Kidney (tissue), 14 donors: ENCODE data around the gene DENND5A. TPM values are rescaled to one million over a fixed set of nuclear protein-coding genes. Genes with fewer than 3 reads are reported as not detected.

Experiments used
- DNase-seq, 5 donors: peaks; one replicate each; pipeline ENCODE4 v3.0.0-alpha.2; 2013 to 2020
- FAIRE-seq: peaks from 2 replicates; lab custom pipeline; 2012; peaks lifted over from hg19 to GRCh38; lab: Jason Lieb, UNC
- H3K27ac ChIP-seq, 2 donors: one replicate each; pipeline ENCODE4 v1.7.0; 2013; ENCODE audit warnings: low read depth in 2 of 2, low read length in 2 of 2, inconsistent platforms in 1 of 2
- H3K27me3 ChIP-seq: one replicate; pipeline ENCODE4 v1.7.1; 2013; ENCODE audit warnings: low read length, inconsistent platforms; ENCODE audit not compliant: control insufficient read depth, insufficient read depth
- H3K36me3 ChIP-seq, 3 donors: one replicate each; pipeline versions ENCODE4 v1.7.0 to v1.7.1; 2013; ENCODE audit warnings: low read length in 3 of 3, control low read depth in 1 of 3, inconsistent platforms in 1 of 3; ENCODE audit not compliant: insufficient read depth in 3 of 3, control insufficient read depth in 2 of 3
- H3K4me1 ChIP-seq, 3 donors: one replicate each; pipeline versions ENCODE4 v1.7.0 to v1.7.1; 2013; ENCODE audit warnings: low read length in 3 of 3, inconsistent platforms in 1 of 3, low read depth in 1 of 3; ENCODE audit not compliant: control insufficient read depth in 2 of 3, insufficient read depth in 2 of 3
- H3K4me3 ChIP-seq, 3 donors: one replicate each; pipeline versions ENCODE4 v1.7.0 to v1.8.1; 2013; ENCODE audit warnings: low read length in 3 of 3, control low read depth in 1 of 3, inconsistent platforms in 1 of 3
- H3K9ac ChIP-seq, 3 donors: one replicate each; pipeline versions ENCODE4 v1.7.0 to v1.7.1; 2013; ENCODE audit warnings: low read length in 3 of 3, control low read depth in 1 of 3, inconsistent platforms in 1 of 3
- H3K9me3 ChIP-seq, 3 donors: one replicate each; pipeline versions ENCODE4 v1.7.0 to v1.7.1; 2013; ENCODE audit warnings: low read length in 3 of 3, control low read depth in 1 of 3, inconsistent platforms in 1 of 3; ENCODE audit not compliant: control insufficient read depth in 2 of 3, insufficient read depth in 1 of 3
- intact Hi-C: fragments of 100-400 bp; cut with DNase I; formaldehyde crosslinking; loops from one replicate; pipeline ENCODE4 v1.11.1; 2022
- polyA plus RNA-seq: library from polyadenylated mRNA; stranded (reverse); fragments of 350-450 nt; fragmentation: Illumina TruSeq; extraction: RNeasy Lipid Tissue Mini Kit (QIAGEN cat#74804); gene quantifications from one replicate; pipeline ENCODE4 v1.2.3, GENCODE V29; 2014; ENCODE audit warnings: low read depth, low replicate concordance; ENCODE audit not compliant: insufficient read depth
- total RNA-seq: library from RNA; stranded (reverse); fragmentation: NEBNext Ultra II Directional; extraction: Animal tissue kit (Norgen Biotek cat#: 25700); gene quantifications from one replicate; pipeline ENCODE4 v1.2.1, GENCODE V29; 2021
- TF ChIP-seq, protein P1 (sequence below): IDR thresholded peaks from 3 replicates; pipeline ENCODE4 v1.5.1; 2012; ENCODE audit warnings: mild to moderate bottlenecking, moderate library complexity, borderline replicate concordance; ENCODE audit not compliant: insufficient read depth; ENCODE audit errors: extremely low read depth
- donor health status: control.
- donor health status: control.
- donor health status: control.
- donor health status: control.
- donor health status: control.
- donor health status: DM: yes; HTN: yes; CAD: no.
- donor health status: Normal renal cell carcinoma (clear cell type).

DENND5A gene
- total and polyA plus RNA-seq, 2 donors from 2014 or later: 32.4 to 53.9 TPM

GRCh38 chr11:9206496-9206895 lies 58.7 kb downstream of the DENND5A start:
- H3K27me3 ChIP-seq: no peaks in the 10 kb centered on the region
- DNase-seq (no peak), FAIRE-seq (no peak)
- H3K9ac ChIP-seq: no peak overlapping the region
- intact Hi-C loops: no loop called here
- TF ChIP-seq, protein P1, sequence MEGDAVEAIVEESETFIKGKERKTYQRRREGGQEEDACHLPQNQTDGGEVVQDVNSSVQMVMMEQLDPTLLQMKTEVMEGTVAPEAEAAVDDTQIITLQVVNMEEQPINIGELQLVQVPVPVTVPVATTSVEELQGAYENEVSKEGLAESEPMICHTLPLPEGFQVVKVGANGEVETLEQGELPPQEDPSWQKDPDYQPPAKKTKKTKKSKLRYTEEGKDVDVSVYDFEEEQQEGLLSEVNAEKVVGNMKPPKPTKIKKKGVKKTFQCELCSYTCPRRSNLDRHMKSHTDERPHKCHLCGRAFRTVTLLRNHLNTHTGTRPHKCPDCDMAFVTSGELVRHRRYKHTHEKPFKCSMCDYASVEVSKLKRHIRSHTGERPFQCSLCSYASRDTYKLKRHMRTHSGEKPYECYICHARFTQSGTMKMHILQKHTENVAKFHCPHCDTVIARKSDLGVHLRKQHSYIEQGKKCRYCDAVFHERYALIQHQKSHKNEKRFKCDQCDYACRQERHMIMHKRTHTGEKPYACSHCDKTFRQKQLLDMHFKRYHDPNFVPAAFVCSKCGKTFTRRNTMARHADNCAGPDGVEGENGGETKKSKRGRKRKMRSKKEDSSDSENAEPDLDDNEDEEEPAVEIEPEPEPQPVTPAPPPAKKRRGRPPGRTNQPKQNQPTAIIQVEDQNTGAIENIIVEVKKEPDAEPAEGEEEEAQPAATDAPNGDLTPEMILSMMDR: no peak
- no peaks in the 10 kb centered on the region for H3K4me1 ChIP-seq
- H3K9me3 ChIP-seq: no peaks in the 10 kb centered on the region
- H3K27ac ChIP-seq: no peak overlapping the region
- H3K36me3 ChIP-seq: peaks cover 4 to 8% (median 7%) of the 10 kb centered on the region in 3 donors
- no peak overlapping the region for H3K4me3 ChIP-seq

GRCh38 chr11:9203691-9204311 lies 61.3 kb downstream of the DENND5A start:
- DNase-seq: peak in 1 of 5 donors; percentile 51
- Histone ChIP-seq H3K9me3 (no peaks in the 10 kb centered on the region), H3K4me1 (no peaks in the 10 kb centered on the region), H3K27me3 (no peaks in the 10 kb centered on the region), H3K27ac (no peak overlapping the region), H3K36me3 (peaks cover 4 to 8% (median 7%) of the 10 kb centered on the region in 3 donors), H3K4me3 (no peak overlapping the region), H3K9ac (no peak overlapping the region)
- FAIRE-seq: no peak
- TF ChIP-seq, protein P1: peak; percentile 21
- intact Hi-C loops: no loop called here

- Histone ChIP-seq H3K9ac (no peak overlapping the region), H3K27me3 (no peaks in the 10 kb centered on the region), H3K36me3 (peaks cover 4 to 8% (median 7%) of the 10 kb centered on the region in 3 donors), H3K4me1 (no peaks in the 10 kb centered on the region), H3K27ac (no peak overlapping the region), H3K4me3 (no peak overlapping the region), H3K9me3 (no peaks in the 10 kb centered on the region)
- DNase-seq (no peak), FAIRE-seq (no peak)
- TF ChIP-seq, protein P1: no peak
- intact Hi-C loops: no loop called here
Observed at GRCh38 chr11:9201372-9202162, 63.6 kb downstream of the DENND5A start.
